ENCODE data around the gene RSPO4.

GRCh38 chr20:953742-954141 is 48.4 kb downstream of the RSPO4 start:
- TF ChIP-seq, protein P1, sequence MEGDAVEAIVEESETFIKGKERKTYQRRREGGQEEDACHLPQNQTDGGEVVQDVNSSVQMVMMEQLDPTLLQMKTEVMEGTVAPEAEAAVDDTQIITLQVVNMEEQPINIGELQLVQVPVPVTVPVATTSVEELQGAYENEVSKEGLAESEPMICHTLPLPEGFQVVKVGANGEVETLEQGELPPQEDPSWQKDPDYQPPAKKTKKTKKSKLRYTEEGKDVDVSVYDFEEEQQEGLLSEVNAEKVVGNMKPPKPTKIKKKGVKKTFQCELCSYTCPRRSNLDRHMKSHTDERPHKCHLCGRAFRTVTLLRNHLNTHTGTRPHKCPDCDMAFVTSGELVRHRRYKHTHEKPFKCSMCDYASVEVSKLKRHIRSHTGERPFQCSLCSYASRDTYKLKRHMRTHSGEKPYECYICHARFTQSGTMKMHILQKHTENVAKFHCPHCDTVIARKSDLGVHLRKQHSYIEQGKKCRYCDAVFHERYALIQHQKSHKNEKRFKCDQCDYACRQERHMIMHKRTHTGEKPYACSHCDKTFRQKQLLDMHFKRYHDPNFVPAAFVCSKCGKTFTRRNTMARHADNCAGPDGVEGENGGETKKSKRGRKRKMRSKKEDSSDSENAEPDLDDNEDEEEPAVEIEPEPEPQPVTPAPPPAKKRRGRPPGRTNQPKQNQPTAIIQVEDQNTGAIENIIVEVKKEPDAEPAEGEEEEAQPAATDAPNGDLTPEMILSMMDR (IDR thresholded peaks at IDR 0.05; ENCODE audit: low read depth, low read length), result no peak
- TF ChIP-seq EZH2phosphoT487 (IDR thresholded peaks at IDR 0.05; ENCODE audit: low read depth), result no peak
